ENCODE data around the gene VSTM2A.
"Not testable (repeated sequence)": the region's sequence is repeated elsewhere in the genome, so short reads cannot be mapped to it uniquely, and the experiment has no call there.

VSTM2A gene

GRCh38 chr7:54541669-54542625 lies at the start of gene VSTM2A:
TSS of gene VSTM2A (plus strand) at chr7:54542375. CDS start at chr7:54542731, 356 bp downstream.
- in situ Hi-C loops (cut with HindIII; ENCODE audit: low sequenced_read_pairs) = no loop called here

GRCh38 chr7:54504531-54504930 lies 37.6 kb upstream of the VSTM2A start:
- in situ Hi-C loops (cut with HindIII; ENCODE audit: low sequenced_read_pairs) = not testable (repeated sequence)

- in situ Hi-C loops (cut with HindIII; ENCODE audit: low sequenced_read_pairs) = no loop called here
Measured at GRCh38 chr7:54529568-54529967, 12.6 kb upstream of the VSTM2A start.

- in situ Hi-C loops (cut with HindIII; ENCODE audit: low sequenced_read_pairs) = no loop called here
Measured at GRCh38 chr7:54538122-54538521, 4.1 kb upstream of the VSTM2A start.

- in situ Hi-C loops (cut with HindIII; ENCODE audit: low sequenced_read_pairs) = no loop called here
Measured at GRCh38 chr7:54543051-54543488, 895 bp downstream of the VSTM2A start.

GRCh38 chr7:54544149-54544526 lies 2.0 kb downstream of the VSTM2A start:
- in situ Hi-C loops (cut with HindIII; ENCODE audit: low sequenced_read_pairs) = no loop called here

- in situ Hi-C loops (cut with HindIII; ENCODE audit: low sequenced_read_pairs) = no loop called here
Measured at GRCh38 chr7:54544527-54545240, 2.5 kb downstream of the VSTM2A start.

- in situ Hi-C loops (cut with HindIII; ENCODE audit: low sequenced_read_pairs) = no loop called here
Measured at GRCh38 chr7:54545241-54545563, 3.0 kb downstream of the VSTM2A start.

- in situ Hi-C loops (cut with HindIII; ENCODE audit: low sequenced_read_pairs) = no loop called here
Measured at GRCh38 chr7:54546081-54546985, 4.2 kb downstream of the VSTM2A start.

- in situ Hi-C loops (cut with HindIII; ENCODE audit: low sequenced_read_pairs) = no loop called here
Measured at GRCh38 chr7:54546986-54547314, 4.8 kb downstream of the VSTM2A start.

GRCh38 chr7:54550471-54550870 lies 8.3 kb downstream of the VSTM2A start:
- in situ Hi-C loops (cut with HindIII; ENCODE audit: low sequenced_read_pairs) = loop anchor here (25.0 kb wide), 1 partner anchor 88 kb away; no protein-coding TSS in a partner anchor

- in situ Hi-C loops (cut with HindIII; ENCODE audit: low sequenced_read_pairs) = loop anchor here (25.0 kb wide), 1 partner anchor 94 kb away; no protein-coding TSS in a partner anchor
Measured at GRCh38 chr7:54556121-54556520, 13.9 kb downstream of the VSTM2A start.

GRCh38 chr7:54559401-54559800 lies 17.2 kb downstream of the VSTM2A start:
- in situ Hi-C loops (cut with HindIII; ENCODE audit: low sequenced_read_pairs) = loop anchor here (25.0 kb wide), 1 partner anchor 97 kb away; no protein-coding TSS in a partner anchor

GRCh38 chr7:54560198-54560597 lies 18.0 kb downstream of the VSTM2A start:
- in situ Hi-C loops (cut with HindIII; ENCODE audit: low sequenced_read_pairs) = loop anchor here (25.0 kb wide), 1 partner anchor 98 kb away; no protein-coding TSS in a partner anchor

GRCh38 chr7:54560723-54561122 lies 18.5 kb downstream of the VSTM2A start:
- in situ Hi-C loops (cut with HindIII; ENCODE audit: low sequenced_read_pairs) = loop anchor here (25.0 kb wide), 1 partner anchor 98 kb away; no protein-coding TSS in a partner anchor

- in situ Hi-C loops (cut with HindIII; ENCODE audit: low sequenced_read_pairs) = loop anchor here (25.0 kb wide), 1 partner anchor 101 kb away; no protein-coding TSS in a partner anchor
Measured at GRCh38 chr7:54563329-54563916, 21.2 kb downstream of the VSTM2A start.

- in situ Hi-C loops (cut with HindIII; ENCODE audit: low sequenced_read_pairs) = loop anchor here (25.0 kb wide), 1 partner anchor 103 kb away; no protein-coding TSS in a partner anchor
Measured at GRCh38 chr7:54565432-54565831, 23.3 kb downstream of the VSTM2A start.

- in situ Hi-C loops (cut with HindIII; ENCODE audit: low sequenced_read_pairs) = no loop called here
Measured at GRCh38 chr7:54581511-54581910, 39.3 kb downstream of the VSTM2A start.

- in situ Hi-C loops (cut with HindIII; ENCODE audit: low sequenced_read_pairs) = no loop called here
Measured at GRCh38 chr7:54591404-54592386, 49.5 kb downstream of the VSTM2A start.

Measured in DLD1 (cell line).